CD4-positive, alpha-beta T cell (primary cell): ENCODE measurements around the gene CHAF1A. TPM values are rescaled to one million over a fixed set of nuclear protein-coding genes. Genes with fewer than 3 reads are reported as not detected.
A peak's percentile ranks its signal among the peaks of the same experiment; 100 is the strongest.

ENCODE experiments used
- ATAC-seq: fragments of 200-7000 bp; cut with Tn5 transposase; one replicate; pipeline ENCODE4 v1.10.0; 2022; ENCODE audit warnings: mild to moderate bottlenecking; ENCODE audit not compliant: poor library complexity
- CTCF ChIA-PET: fragments of 350-600 bp; sonication (Branson Sonifier 250); formaldehyde crosslinking; loops from one replicate; lab custom pipeline; 2021; ENCODE audit warnings: antibody characterized with exemption, inconsistent platforms; lab: Charles Lee
- POLR2A ChIA-PET: fragments of 350-600 bp; sonication (Branson Sonifier 250); formaldehyde crosslinking; loops from one replicate; lab custom pipeline; 2021; ENCODE audit warnings: antibody characterized with exemption, inconsistent platforms; lab: Charles Lee
- DNase-seq, 14 experiments: peaks; one replicate each; pipeline ENCODE4 v3.0.0-alpha.2; 2013 to 2020; ENCODE audit warnings: mixed read lengths in 2 of 14
- H3K27ac ChIP-seq, 2 donors: one replicate each; pipeline versions ENCODE4 v1.5.1 to v1.7.0; 2013; ENCODE audit warnings: low read length in 2 of 2, low read depth in 1 of 2, mild to moderate bottlenecking in 1 of 2
- H3K27me3 ChIP-seq, 2 experiments: 1 replicate in 1 of 2; 2 replicates in 1 of 2; pipeline versions ENCODE4 v1.6.1 to v1.7.0; 2013; ENCODE audit warnings: low read length in 2 of 2, control low read depth in 1 of 2, mild to moderate bottlenecking in 1 of 2, moderate library complexity in 1 of 2; ENCODE audit not compliant: insufficient read depth in 2 of 2, control insufficient read depth in 1 of 2
- H3K36me3 ChIP-seq: one replicate; pipeline ENCODE4 v1.6.1; 2013; ENCODE audit warnings: low read length, control low read depth; ENCODE audit not compliant: insufficient read depth
- H3K4me1 ChIP-seq: one replicate; pipeline ENCODE4 v1.6.1; 2013; ENCODE audit warnings: low read length, control low read depth; ENCODE audit not compliant: insufficient read depth
- H3K4me3 ChIP-seq: one replicate; pipeline ENCODE4 v1.5.1; 2013; ENCODE audit warnings: mild to moderate bottlenecking, low read length, moderate library complexity
- H3K9me3 ChIP-seq, 2 experiments: 1 replicate in 1 of 2; 2 replicates in 1 of 2; pipeline versions ENCODE4 v1.6.1 to v1.7.0; 2013; ENCODE audit warnings: low read length in 2 of 2, mild to moderate bottlenecking in 2 of 2, control low read depth in 1 of 2, moderate library complexity in 1 of 2; ENCODE audit not compliant: control insufficient read depth in 1 of 2, insufficient read depth in 1 of 2
- H3K27ac Mint-ChIP-seq: one replicate; pipeline ENCODE4 v1.8.0; 2020; ENCODE audit warnings: mixed read lengths
- H3K27me3 Mint-ChIP-seq: one replicate; pipeline ENCODE4 v1.8.0; 2021; ENCODE audit warnings: mixed read lengths
- H3K36me3 Mint-ChIP-seq: one replicate; pipeline ENCODE4 v1.8.0; 2021; ENCODE audit warnings: low read depth, mixed read lengths
- H3K4me1 Mint-ChIP-seq: one replicate; pipeline ENCODE4 v1.8.0; 2021; ENCODE audit warnings: low read depth, mixed read lengths
- H3K4me3 Mint-ChIP-seq: one replicate; pipeline ENCODE4 v1.8.0; 2020; ENCODE audit warnings: mild to moderate bottlenecking, mixed read lengths
- H3K9me3 Mint-ChIP-seq: one replicate; pipeline ENCODE4 v1.8.0; 2020; ENCODE audit warnings: mixed read lengths
- intact Hi-C, 2 experiments: fragments of 100-400 bp; cut with DNase I in 1 of 2; cut with micrococcal nuclease in 1 of 2; formaldehyde crosslinking; loops; one replicate each; pipeline versions ENCODE4 v1.15.1 to v1.9.0; 2023 to 2025; cut with DNase I, micrococcal nuclease
- total RNA-seq, 174 experiments: library from RNA in 2 of 174; stranded (reverse) in 2 of 174; gene quantifications; one replicate each; pipeline ENCODE4 v1.2.3 and lab custom pipeline; 2021 to 2026
- TF ChIP-seq, protein P1 (sequence below): fragments of 200-600 bp; IDR thresholded peaks from one replicate; pipeline ENCODE4 v1.8.0; 2022; ENCODE audit warnings: antibody characterized with exemption, mild to moderate bottlenecking

Gene CHAF1A
- total RNA-seq, 2 experiments from 2014 or later, result 27.5 to 27.8 TPM

DNA sequence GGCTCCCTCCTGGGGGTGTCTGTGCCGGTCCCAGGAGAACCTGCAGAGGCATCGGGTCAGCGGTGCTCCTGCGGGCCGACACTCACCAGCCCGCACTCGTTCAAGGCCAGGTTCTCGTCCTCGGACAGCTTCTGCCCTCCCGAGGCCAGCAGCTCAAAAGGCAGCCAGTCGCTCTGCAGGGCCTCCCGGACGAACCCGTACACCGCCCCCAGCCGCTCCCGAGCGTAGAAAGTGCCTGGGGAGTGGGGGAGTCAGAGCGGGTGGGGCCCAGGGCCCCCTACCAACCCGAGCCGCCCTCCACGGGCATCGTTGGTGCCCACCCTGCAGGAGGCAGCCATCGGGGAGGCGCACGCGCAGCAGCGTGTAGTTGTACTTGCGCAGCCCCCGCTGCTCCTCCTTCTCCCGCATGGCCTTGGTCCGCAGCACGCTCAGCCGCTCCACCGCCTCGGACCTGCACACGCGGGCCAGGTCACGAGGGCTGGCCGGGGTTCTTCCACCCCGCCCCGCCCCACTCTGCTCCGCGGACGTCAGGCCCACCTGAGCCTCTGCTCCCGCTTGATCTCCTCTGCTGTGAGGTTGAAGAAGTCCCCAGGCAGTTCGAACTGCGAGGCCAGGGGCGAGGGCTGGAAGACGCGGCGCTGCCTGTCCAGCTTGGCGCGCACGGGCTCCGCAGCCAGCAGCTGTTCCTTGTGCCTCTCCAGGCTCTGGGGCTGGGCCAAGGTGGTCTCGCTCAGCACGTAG is 43.7 kb downstream of the CHAF1A start:
- TF ChIP-seq, protein P1, sequence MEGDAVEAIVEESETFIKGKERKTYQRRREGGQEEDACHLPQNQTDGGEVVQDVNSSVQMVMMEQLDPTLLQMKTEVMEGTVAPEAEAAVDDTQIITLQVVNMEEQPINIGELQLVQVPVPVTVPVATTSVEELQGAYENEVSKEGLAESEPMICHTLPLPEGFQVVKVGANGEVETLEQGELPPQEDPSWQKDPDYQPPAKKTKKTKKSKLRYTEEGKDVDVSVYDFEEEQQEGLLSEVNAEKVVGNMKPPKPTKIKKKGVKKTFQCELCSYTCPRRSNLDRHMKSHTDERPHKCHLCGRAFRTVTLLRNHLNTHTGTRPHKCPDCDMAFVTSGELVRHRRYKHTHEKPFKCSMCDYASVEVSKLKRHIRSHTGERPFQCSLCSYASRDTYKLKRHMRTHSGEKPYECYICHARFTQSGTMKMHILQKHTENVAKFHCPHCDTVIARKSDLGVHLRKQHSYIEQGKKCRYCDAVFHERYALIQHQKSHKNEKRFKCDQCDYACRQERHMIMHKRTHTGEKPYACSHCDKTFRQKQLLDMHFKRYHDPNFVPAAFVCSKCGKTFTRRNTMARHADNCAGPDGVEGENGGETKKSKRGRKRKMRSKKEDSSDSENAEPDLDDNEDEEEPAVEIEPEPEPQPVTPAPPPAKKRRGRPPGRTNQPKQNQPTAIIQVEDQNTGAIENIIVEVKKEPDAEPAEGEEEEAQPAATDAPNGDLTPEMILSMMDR, result no peak
- intact Hi-C loops, result no loop called here
- Mint-ChIP-seq H3K9me3 (no peaks in the 10 kb centered on the region), H3K4me3 (no peak overlapping the region), H3K27ac (no peak overlapping the region), H3K27me3 (no peaks in the 10 kb centered on the region), H3K36me3 (peaks cover 43% of the 10 kb centered on the region), H3K4me1 (no peaks in the 10 kb centered on the region)
- H3K9me3 ChIP-seq, result no peaks in the 10 kb centered on the region
- H3K36me3 ChIP-seq, result peaks cover 60% of the 10 kb centered on the region
- H3K4me3 ChIP-seq, result no peak overlapping the region
- no peak overlapping the region for H3K27ac ChIP-seq
- ChIA-PET POLR2A (interaction anchor here (0.8 kb wide), 1 partner anchor 46 kb away, joined by 3 read pairs; the partner anchor contains the start of gene SH3GL1), CTCF (no interaction called here)
- ATAC-seq, result no peak
- no peaks in the 10 kb centered on the region for H3K4me1 ChIP-seq
- DNase-seq, result peak in 1 of 14 experiments; percentile 27
- no peaks in the 10 kb centered on the region for H3K27me3 ChIP-seq

DNA sequence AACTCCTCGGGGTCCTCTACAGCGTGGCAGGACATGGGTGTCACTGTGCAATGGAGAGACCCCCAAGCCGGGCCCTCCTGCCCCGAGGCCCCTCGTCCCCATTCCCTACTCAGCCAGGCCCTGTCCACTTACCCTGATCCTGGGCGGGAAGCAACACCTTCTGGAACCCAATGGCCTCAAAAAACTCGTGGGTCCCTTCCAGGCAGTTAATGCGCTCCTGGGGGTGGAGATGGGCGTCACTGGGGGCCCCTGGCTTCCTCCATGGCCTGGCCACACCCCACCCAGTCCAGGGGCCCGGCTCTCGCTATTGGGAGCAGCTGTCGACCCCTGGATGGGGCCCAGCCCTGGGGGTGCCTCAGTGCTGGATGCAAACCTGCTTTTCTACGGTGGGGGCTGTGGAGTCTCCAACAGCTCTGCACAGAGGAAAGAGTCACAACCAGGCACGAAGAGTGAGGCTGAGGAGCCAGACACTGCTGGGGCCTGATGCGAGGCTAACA is 44.3 kb downstream of the CHAF1A start:
- H3K4me3 ChIP-seq, result no peak overlapping the region
- H3K9me3 ChIP-seq, result no peaks in the 10 kb centered on the region
- CTCF ChIA-PET, result no interaction called here
- Mint-ChIP-seq H3K27ac (no peak overlapping the region), H3K9me3 (no peaks in the 10 kb centered on the region), H3K4me1 (no peaks in the 10 kb centered on the region), H3K4me3 (no peak overlapping the region), H3K27me3 (no peaks in the 10 kb centered on the region), H3K36me3 (peaks cover 43% of the 10 kb centered on the region)
- TF ChIP-seq, protein P1, result no peak
- H3K4me1 ChIP-seq, result no peaks in the 10 kb centered on the region
- POLR2A ChIA-PET, result no interaction called here
- H3K27ac ChIP-seq, result no peak overlapping the region
- intact Hi-C loops, result no loop called here
- H3K36me3 ChIP-seq, result peaks cover 62% of the 10 kb centered on the region
- ATAC-seq (no peak), DNase-seq (no peak)
- H3K27me3 ChIP-seq, result no peaks in the 10 kb centered on the region

DNA sequence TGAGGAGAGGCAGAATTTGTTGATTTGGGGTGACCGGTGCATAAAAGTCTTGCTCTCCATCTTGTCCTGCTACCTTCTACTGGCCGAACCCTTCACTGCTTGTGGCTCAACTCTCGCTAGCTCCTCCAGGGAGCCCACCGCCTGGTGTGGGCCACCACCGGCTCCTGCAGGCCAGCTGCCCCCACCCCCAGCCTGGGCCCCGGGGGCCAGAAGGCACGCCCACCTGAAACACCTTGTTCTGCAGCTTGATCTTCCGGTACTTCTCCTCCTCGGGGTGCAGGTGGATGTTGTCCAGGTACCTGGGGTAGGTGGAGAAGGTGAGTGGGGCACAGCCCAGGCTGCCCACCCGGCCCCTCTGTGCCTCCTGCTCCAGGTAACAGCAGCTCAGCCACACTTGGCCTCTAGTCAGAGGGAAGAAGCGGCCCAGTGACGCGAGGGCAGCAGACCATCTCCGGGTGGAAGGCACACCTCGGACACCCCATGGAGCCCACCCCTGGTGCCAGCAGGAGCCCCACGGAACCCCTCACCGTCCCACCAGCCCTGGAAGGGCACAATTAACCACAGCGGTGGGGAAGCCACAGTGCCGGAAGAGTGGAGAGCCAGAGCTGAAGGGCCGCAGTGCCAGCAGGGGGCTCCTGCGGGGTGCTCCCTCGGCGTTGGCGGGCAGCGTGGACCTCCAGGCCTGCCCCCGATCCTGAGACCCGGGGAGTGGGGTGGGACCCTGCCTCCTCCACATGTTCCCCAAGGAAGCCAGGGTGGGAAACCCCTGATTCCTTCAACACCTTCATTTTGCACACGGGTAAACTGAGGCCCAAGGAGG is 45.1 kb downstream of the CHAF1A start:
- no peak overlapping the region for H3K27ac Mint-ChIP-seq
- TF ChIP-seq, protein P1, result no peak
- no peak overlapping the region for H3K4me3 Mint-ChIP-seq
- H3K4me1 ChIP-seq, result no peaks in the 10 kb centered on the region
- no peak overlapping the region for H3K4me3 ChIP-seq
- no peaks in the 10 kb centered on the region for H3K27me3 Mint-ChIP-seq
- ChIA-PET POLR2A (no interaction called here), CTCF (no interaction called here)
- intact Hi-C loops, result no loop called here
- no peaks in the 10 kb centered on the region for H3K4me1 Mint-ChIP-seq
- no peaks in the 10 kb centered on the region for H3K9me3 ChIP-seq
- ATAC-seq (no peak), DNase-seq (no peak)
- H3K9me3 Mint-ChIP-seq, result no peaks in the 10 kb centered on the region
- H3K36me3 Mint-ChIP-seq, result peaks cover 51% of the 10 kb centered on the region
- no peaks in the 10 kb centered on the region for H3K27me3 ChIP-seq
- H3K36me3 ChIP-seq, result peaks cover 69% of the 10 kb centered on the region
- H3K27ac ChIP-seq, result no peak overlapping the region
